Hepatocyte (in vitro differentiated cells): ENCODE data around the gene MBTPS2. TPM values are rescaled to one million over a fixed set of nuclear protein-coding genes. Genes with fewer than 3 reads are reported as not detected.

Experiments used
- DNase-seq: peaks from one replicate; pipeline ENCODE4 v3.0.0-alpha.2; 2016; ENCODE audit warnings: low spot score
- H2AFZ ChIP-seq: fragments of 200-600 bp; sonication (generic); 2 replicates; pipeline ENCODE4 v1.6.0; 2016; ENCODE audit warnings: antibody characterized with exemption, mild to moderate bottlenecking
- H3K27ac ChIP-seq: fragments of 200-600 bp; sonication (generic); 2 replicates; pipeline ENCODE4 v1.5.1; 2016; ENCODE audit warnings: mild to moderate bottlenecking
- H3K27me3 ChIP-seq: fragments of 200-600 bp; sonication (generic); 2 replicates; pipeline ENCODE4 v1.6.1; 2016
- H3K36me3 ChIP-seq: fragments of 200-600 bp; sonication (generic); replicated peaks from 2 replicates; pipeline ENCODE4 v1.5.1; 2016; ENCODE audit warnings: low read depth; ENCODE audit not compliant: insufficient read depth
- H3K4me1 ChIP-seq: fragments of 200-600 bp; sonication (generic); 2 replicates; pipeline ENCODE4 v1.5.1; 2016; ENCODE audit warnings: mild to moderate bottlenecking, moderate library complexity; ENCODE audit not compliant: insufficient read depth
- H3K4me2 ChIP-seq: fragments of 200-600 bp; sonication (generic); 2 replicates; pipeline ENCODE4 v1.6.0; 2016
- H3K4me3 ChIP-seq: fragments of 200-600 bp; sonication (generic); 2 replicates; pipeline ENCODE4 v1.5.1; 2016; ENCODE audit warnings: mild to moderate bottlenecking
- H3K79me2 ChIP-seq: fragments of 200-600 bp; sonication (generic); 2 replicates; pipeline ENCODE4 v1.6.0; 2017; ENCODE audit warnings: mild to moderate bottlenecking
- H3K9me2 ChIP-seq: fragments of 200-600 bp; sonication (generic); replicated peaks from 2 replicates; pipeline ENCODE4 v1.6.0; 2017; ENCODE audit warnings: mild to moderate bottlenecking; ENCODE audit not compliant: insufficient read depth
- H3K9me3 ChIP-seq: fragments of 200-600 bp; sonication (generic); 2 replicates; pipeline ENCODE4 v1.5.1; 2016; ENCODE audit warnings: low read depth, mild to moderate bottlenecking
- H4K20me1 ChIP-seq: fragments of 200-600 bp; sonication (generic); 2 replicates; pipeline ENCODE4 v1.6.0; 2016; ENCODE audit warnings: mild to moderate bottlenecking; ENCODE audit not compliant: insufficient read depth, poor library complexity, severe bottlenecking
- CTCF ChIP-seq: fragments of 200-600 bp; sonication (generic); IDR thresholded peaks from 2 replicates; pipeline ENCODE4 v1.5.1; 2016; ENCODE audit warnings: antibody characterized with exemption, mild to moderate bottlenecking; ENCODE audit not compliant: poor library complexity
- EZH2 ChIP-seq: fragments of 200-600 bp; sonication (generic); IDR thresholded peaks from 2 replicates; pipeline ENCODE4 v1.6.1; 2016; ENCODE audit warnings: antibody characterized with exemption, mild to moderate bottlenecking, borderline replicate concordance
- EZH2phosphoT487 ChIP-seq: fragments of 200-600 bp; sonication (generic); IDR thresholded peaks from one replicate; pipeline ENCODE4 v1.6.1; 2018; ENCODE audit warnings: antibody characterized with exemption, mild to moderate bottlenecking, low read depth, moderate library complexity; ENCODE audit not compliant: unreplicated experiment, severe bottlenecking
- WGBS: methylation state at CpG from one replicate; pipeline ENCODE4 v1.1.6; 2016; ENCODE audit warnings: low lambda C conversion rate; ENCODE audit errors: missing lambda C conversion rate; 5-methylcytosine and 5-hydroxymethylcytosine counted together
- polyA plus RNA-seq: library from polyadenylated mRNA; unstranded; fragments of >200 nt; fragmentation: Nextera tagmentation; extraction: Ambion mirVana; gene quantifications from 2 replicates; pipeline ENCODE4 v1.2.1, GENCODE V29; 2016
- total RNA-seq: library from RNA; depleted of rRNA; stranded (reverse); fragments of >200 nt; gene quantifications from 2 replicates; pipeline ENCODE4 v1.2.3, GENCODE V29; 2014

Gene MBTPS2
- total and polyA plus RNA-seq, 2 experiments from 2014 or later, result 18.4 to 19.9 TPM

- H3K9me3 ChIP-seq, result no peaks in the 10 kb centered on the region
- H2AFZ ChIP-seq, result no peak overlapping the region
- peaks cover 12% of the 10 kb centered on the region for H3K4me1 ChIP-seq
- WGBS, result 53% methylated on average over 1 of the region's 1 CpG
- H3K27ac ChIP-seq, result peak overlapping the region; percentile 77
- H3K4me2 ChIP-seq, result no peak overlapping the region
- no peaks in the 10 kb centered on the region for H3K9me2 ChIP-seq
- no peak for DNase-seq
- H3K4me3 ChIP-seq, result no peak overlapping the region
- no peaks in the 10 kb centered on the region for H3K36me3 ChIP-seq
- no peaks in the 10 kb centered on the region for H4K20me1 ChIP-seq
- no peaks in the 10 kb centered on the region for H3K79me2 ChIP-seq
- H3K27me3 ChIP-seq, result no peaks in the 10 kb centered on the region
- TF ChIP-seq EZH2 (no peak), EZH2phosphoT487 (no peak), CTCF (no peak)
These were observed 27.6 kb upstream of the MBTPS2 start for GRCh38 chrX:21811832-21812231.

- DNase-seq, result no peak
- WGBS, result 54% methylated on average over 2 of the region's 2 CpGs
- H3K9me3 ChIP-seq, result no peaks in the 10 kb centered on the region
- H3K79me2 ChIP-seq, result no peaks in the 10 kb centered on the region
- H4K20me1 ChIP-seq, result no peaks in the 10 kb centered on the region
- TF ChIP-seq EZH2phosphoT487 (no peak), EZH2 (no peak), CTCF (no peak)
- H3K27ac ChIP-seq, result peak overlapping the region; percentile 77
- H3K36me3 ChIP-seq, result no peaks in the 10 kb centered on the region
- no peak overlapping the region for H2AFZ ChIP-seq
- H3K4me2 ChIP-seq, result no peak overlapping the region
- no peak overlapping the region for H3K4me3 ChIP-seq
- peaks cover 12% of the 10 kb centered on the region for H3K4me1 ChIP-seq
- H3K27me3 ChIP-seq, result no peaks in the 10 kb centered on the region
- no peaks in the 10 kb centered on the region for H3K9me2 ChIP-seq
These were observed 26.8 kb upstream of the MBTPS2 start for GRCh38 chrX:21812628-21813027.

- no peaks in the 10 kb centered on the region for H3K79me2 ChIP-seq
- no peaks in the 10 kb centered on the region for H3K9me2 ChIP-seq
- H3K4me1 ChIP-seq, result peaks cover 12% of the 10 kb centered on the region
- no peak overlapping the region for H3K4me3 ChIP-seq
- H4K20me1 ChIP-seq, result no peaks in the 10 kb centered on the region
- DNase-seq, result no peak
- no peaks in the 10 kb centered on the region for H3K27me3 ChIP-seq
- H3K9me3 ChIP-seq, result no peaks in the 10 kb centered on the region
- peak overlapping the region; percentile 27 for H3K27ac ChIP-seq
- H3K4me2 ChIP-seq, result no peak overlapping the region
- no peak for TF ChIP-seq EZH2phosphoT487
- TF ChIP-seq CTCF, result no peak
- no peak for TF ChIP-seq EZH2
- H2AFZ ChIP-seq, result no peak overlapping the region
- H3K36me3 ChIP-seq, result no peaks in the 10 kb centered on the region
These were observed 25.6 kb upstream of the MBTPS2 start for GRCh38 chrX:21813612-21814368.
